Dendritic cell treated with granulocyte-macrophage colony-stimulating factor and Interleukin-4, amounts not matched to agents 40 ng/mL and 50 ng/mL, for 4 days (primary cell): ENCODE data around the gene PLPP2.
A peak's percentile ranks its signal among the peaks of the same experiment; 100 is the strongest.

ENCODE experiments used
- H3K27ac Mint-ChIP-seq: one replicate; pipeline ENCODE4 v1.8.0; 2022; ENCODE audit warnings: mild to moderate bottlenecking, mixed read lengths
- H3K27me3 Mint-ChIP-seq: one replicate; pipeline ENCODE4 v1.8.0; 2022; ENCODE audit warnings: mild to moderate bottlenecking, mixed read lengths
- H3K36me3 Mint-ChIP-seq: one replicate; pipeline ENCODE4 v1.8.0; 2022; ENCODE audit warnings: low read depth, mixed read lengths
- H3K4me1 Mint-ChIP-seq: one replicate; pipeline ENCODE4 v1.8.0; 2022; ENCODE audit warnings: low read depth, mixed read lengths
- H3K4me3 Mint-ChIP-seq: one replicate; pipeline ENCODE4 v1.8.0; 2022; ENCODE audit warnings: mild to moderate bottlenecking, moderate library complexity, mixed read lengths
- H3K9me3 Mint-ChIP-seq: one replicate; pipeline ENCODE4 v1.8.0; 2022; ENCODE audit warnings: mixed read lengths
- intact Hi-C: fragments of 100-400 bp; cut with micrococcal nuclease; formaldehyde crosslinking; loops from one replicate; pipeline ENCODE4 v1.15.0; 2022

PLPP2 gene

GRCh38 chr19:325937-326565, 34.8 kb upstream of the PLPP2 start:
- H3K27me3 Mint-ChIP-seq: no peaks in the 10 kb centered on the region
- H3K4me1 Mint-ChIP-seq: no peaks in the 10 kb centered on the region
- H3K4me3 Mint-ChIP-seq: no peak overlapping the region
- intact Hi-C loops: no loop called here
- H3K27ac Mint-ChIP-seq: no peak overlapping the region
- H3K9me3 Mint-ChIP-seq: peaks cover 28% of the 10 kb centered on the region
- peaks cover 4% of the 10 kb centered on the region for H3K36me3 Mint-ChIP-seq

- Mint-ChIP-seq H3K27ac (no peak overlapping the region), H3K4me1 (no peaks in the 10 kb centered on the region), H3K36me3 (peaks cover 11% of the 10 kb centered on the region), H3K4me3 (no peak overlapping the region), H3K27me3 (no peaks in the 10 kb centered on the region), H3K9me3 (peaks cover 21% of the 10 kb centered on the region)
- intact Hi-C loops: no loop called here
Observed at GRCh38 chr19:325173-325936, 34.2 kb upstream of the PLPP2 start.

GRCh38 chr19:324716-325115, 33.5 kb upstream of the PLPP2 start:
- no peak overlapping the region for H3K27ac Mint-ChIP-seq
- H3K27me3 Mint-ChIP-seq: no peaks in the 10 kb centered on the region
- no peaks in the 10 kb centered on the region for H3K4me1 Mint-ChIP-seq
- H3K4me3 Mint-ChIP-seq: no peak overlapping the region
- H3K9me3 Mint-ChIP-seq: peaks cover 20% of the 10 kb centered on the region
- peaks cover 17% of the 10 kb centered on the region for H3K36me3 Mint-ChIP-seq
- intact Hi-C loops: no loop called here

GRCh38 chr19:322616-323015, 31.4 kb upstream of the PLPP2 start:
- intact Hi-C loops: no loop called here
- no peaks in the 10 kb centered on the region for H3K4me1 Mint-ChIP-seq
- H3K27ac Mint-ChIP-seq: no peak overlapping the region
- no peaks in the 10 kb centered on the region for H3K27me3 Mint-ChIP-seq
- no peaks in the 10 kb centered on the region for H3K9me3 Mint-ChIP-seq
- H3K4me3 Mint-ChIP-seq: no peak overlapping the region
- H3K36me3 Mint-ChIP-seq: peaks cover 37% of the 10 kb centered on the region

- Mint-ChIP-seq H3K4me1 (no peaks in the 10 kb centered on the region), H3K36me3 (peaks cover 79% of the 10 kb centered on the region)
Observed at GRCh38 chr19:318509-318774, 27.2 kb upstream of the PLPP2 start.

GRCh38 chr19:317710-318508, 26.7 kb upstream of the PLPP2 start:
- H3K4me1 Mint-ChIP-seq: no peaks in the 10 kb centered on the region
- no peak overlapping the region for H3K27ac Mint-ChIP-seq
- H3K4me3 Mint-ChIP-seq: no peak overlapping the region
- H3K27me3 Mint-ChIP-seq: no peaks in the 10 kb centered on the region
- intact Hi-C loops: no loop called here
- H3K9me3 Mint-ChIP-seq: no peaks in the 10 kb centered on the region
- peaks cover 83% of the 10 kb centered on the region for H3K36me3 Mint-ChIP-seq

More at GRCh38 chr19:318509-318774, 27.2 kb upstream of the PLPP2 start:
- intact Hi-C loops: no loop called here
- no peaks in the 10 kb centered on the region for H3K27me3 Mint-ChIP-seq
- H3K27ac Mint-ChIP-seq: no peak overlapping the region
- H3K9me3 Mint-ChIP-seq: no peaks in the 10 kb centered on the region
- no peak overlapping the region for H3K4me3 Mint-ChIP-seq

GRCh38 chr19:315811-316210, 24.6 kb upstream of the PLPP2 start:
- Mint-ChIP-seq H3K4me3 (no peak overlapping the region), H3K4me1 (no peaks in the 10 kb centered on the region)

GRCh38 chr19:313988-314815, 23.0 kb upstream of the PLPP2 start:
- Mint-ChIP-seq H3K9me3 (no peaks in the 10 kb centered on the region), H3K36me3 (peaks cover 88% of the 10 kb centered on the region), H3K4me1 (no peaks in the 10 kb centered on the region), H3K27ac (no peak overlapping the region), H3K27me3 (no peaks in the 10 kb centered on the region), H3K4me3 (no peak overlapping the region)
- intact Hi-C loops: no loop called here

More at GRCh38 chr19:315811-316210, 24.6 kb upstream of the PLPP2 start:
- no peaks in the 10 kb centered on the region for H3K9me3 Mint-ChIP-seq
- H3K27ac Mint-ChIP-seq: no peak overlapping the region
- intact Hi-C loops: no loop called here
- peaks cover 91% of the 10 kb centered on the region for H3K36me3 Mint-ChIP-seq
- H3K27me3 Mint-ChIP-seq: no peaks in the 10 kb centered on the region

- H3K36me3 Mint-ChIP-seq: peaks cover 90% of the 10 kb centered on the region
- no peaks in the 10 kb centered on the region for H3K4me1 Mint-ChIP-seq
- no peaks in the 10 kb centered on the region for H3K9me3 Mint-ChIP-seq
- no peaks in the 10 kb centered on the region for H3K27me3 Mint-ChIP-seq
- H3K27ac Mint-ChIP-seq: no peak overlapping the region
- intact Hi-C loops: no loop called here
- no peak overlapping the region for H3K4me3 Mint-ChIP-seq
Observed at GRCh38 chr19:313169-313987, 22.2 kb upstream of the PLPP2 start.

GRCh38 chr19:311813-312261, 20.6 kb upstream of the PLPP2 start:
- intact Hi-C loops: no loop called here
- no peak overlapping the region for H3K27ac Mint-ChIP-seq
- H3K4me3 Mint-ChIP-seq: peak overlapping the region; percentile 18
- no peaks in the 10 kb centered on the region for H3K4me1 Mint-ChIP-seq
- peaks cover 90% of the 10 kb centered on the region for H3K36me3 Mint-ChIP-seq
- H3K27me3 Mint-ChIP-seq: no peaks in the 10 kb centered on the region
- H3K9me3 Mint-ChIP-seq: no peaks in the 10 kb centered on the region

- intact Hi-C loops: no loop called here
- Mint-ChIP-seq H3K9me3 (no peaks in the 10 kb centered on the region), H3K4me1 (no peaks in the 10 kb centered on the region), H3K4me3 (peak overlapping the region; percentile 0), H3K27ac (no peak overlapping the region), H3K27me3 (no peaks in the 10 kb centered on the region), H3K36me3 (peaks cover 90% of the 10 kb centered on the region)
Observed at GRCh38 chr19:310781-311496, 19.7 kb upstream of the PLPP2 start.

GRCh38 chr19:310141-310651, 19.0 kb upstream of the PLPP2 start:
- peaks cover 90% of the 10 kb centered on the region for H3K36me3 Mint-ChIP-seq
- no peaks in the 10 kb centered on the region for H3K4me1 Mint-ChIP-seq
- intact Hi-C loops: no loop called here
- H3K27ac Mint-ChIP-seq: no peak overlapping the region
- no peaks in the 10 kb centered on the region for H3K9me3 Mint-ChIP-seq
- no peak overlapping the region for H3K4me3 Mint-ChIP-seq
- H3K27me3 Mint-ChIP-seq: no peaks in the 10 kb centered on the region
